ENCODE measurements around the gene TRIM17. TPM values are rescaled to one million over a fixed set of nuclear protein-coding genes. Genes with fewer than 3 reads are reported as not detected.

Gene TRIM17
- total RNA-seq, 1 experiment from 2014 or later = not detected

DNA sequence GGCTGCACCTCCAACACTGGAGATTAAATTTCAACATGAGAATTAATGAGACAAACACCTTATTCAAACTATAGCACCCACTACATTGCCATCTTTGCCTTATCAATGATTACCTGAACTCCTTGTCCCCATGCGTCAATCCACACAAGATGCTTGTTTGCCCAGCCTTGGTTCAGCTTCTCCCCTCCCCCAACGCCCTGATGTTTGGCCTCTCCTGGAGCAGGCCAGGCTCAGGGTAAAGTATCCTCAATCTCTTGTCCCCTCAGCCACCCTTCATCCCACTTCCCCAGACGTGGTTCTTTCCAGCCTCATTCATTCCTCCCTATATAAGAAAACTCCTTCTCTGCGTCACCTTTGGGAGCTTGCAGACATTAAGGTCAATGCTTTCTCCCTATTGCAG, 11.8 kb upstream of the TRIM17 start:
- Histone ChIP-seq H3K79me2 (ENCODE audit: insufficient read depth, low read length) (no peaks in the 10 kb centered on the region), H3K27ac (ENCODE audit: low read depth, low read length) (no peak overlapping the region), H3K36me3 (ENCODE audit: control insufficient read depth in 1 of 2, insufficient read depth in 2 of 2, low read length in 2 of 2) (no peaks in the 10 kb centered on the region), H3K27me3 (ENCODE audit: insufficient read depth, low read length) (no peaks in the 10 kb centered on the region), H3K4me3 (replicated peaks in 1 of 2; ENCODE audit: low read depth in 1 of 2, low read length in 2 of 2) (no peak overlapping the region), H3K4me2 (ENCODE audit: low read length) (no peak overlapping the region), H3K9me3 (ENCODE audit: control insufficient read depth in 1 of 2, insufficient read depth in 1 of 2, low read depth in 1 of 2, low read length in 2 of 2) (no peaks in the 10 kb centered on the region), H4K20me1 (ENCODE audit: insufficient read depth) (no peaks in the 10 kb centered on the region), H2AFZ (ENCODE audit: low read depth, low read length, poor library complexity, severe bottlenecking) (no peak overlapping the region), H3K9me2 (ENCODE audit: insufficient read depth) (no peaks in the 10 kb centered on the region), H3K9ac (ENCODE audit: low read length) (no peak overlapping the region), H3K4me1 (ENCODE audit: control insufficient read depth in 1 of 2, insufficient read depth in 2 of 2, low read length in 2 of 2) (peaks cover 0 to 1% of the 10 kb centered on the region in 2 experiments; a peak in 1 of 4 replicates)
- intact Hi-C loops (cut with micrococcal nuclease) = no loop called here
- DNase-seq (ENCODE audit: low read depth, low spot score) (no peak), ATAC-seq (no peak)
- BruUV-seq (replicated peaks) = no TSS peak
- no peak for TF ChIP-seq ZFX (IDR thresholded peaks at IDR 0.05)
- no peak for TF ChIP-seq EGR1 (IDR thresholded peaks at IDR 0.05; ENCODE audit: low read depth)
- no peak for TF ChIP-seq ZNF274 (IDR thresholded peaks at IDR 0.05; ENCODE audit: low read depth, low read length)
- no peak for TF ChIP-seq SP1 (IDR thresholded peaks at IDR 0.05; ENCODE audit: low read depth)
- TF ChIP-seq POLR2A (IDR thresholded peaks at IDR 0.05; ENCODE audit: borderline replicate concordance, extremely low read depth, insufficient read depth, insufficient read length) = no peak
- TF ChIP-seq EZH2phosphoT487 (IDR thresholded peaks at IDR 0.05; ENCODE audit: borderline replicate concordance) = no peak
- TF ChIP-seq EZH2 (IDR thresholded peaks at IDR 0.05) = no peak
- no peak for TF ChIP-seq CBX3 (IDR thresholded peaks at IDR 0.05; ENCODE audit: low read depth)
- no peak for TF ChIP-seq RAD21 (IDR thresholded peaks at IDR 0.05; ENCODE audit: low read depth)
- RAD21 ChIA-PET (ENCODE audit: low non-redundant PET in 1 of 2, low total read pairs in 2 of 2, uncharacterized antibody in 2 of 2, unreplicated experiment in 2 of 2) = no interaction called here
- CTCF ChIA-PET = no interaction called here
- POLR2A ChIA-PET = no interaction called here

DNA sequence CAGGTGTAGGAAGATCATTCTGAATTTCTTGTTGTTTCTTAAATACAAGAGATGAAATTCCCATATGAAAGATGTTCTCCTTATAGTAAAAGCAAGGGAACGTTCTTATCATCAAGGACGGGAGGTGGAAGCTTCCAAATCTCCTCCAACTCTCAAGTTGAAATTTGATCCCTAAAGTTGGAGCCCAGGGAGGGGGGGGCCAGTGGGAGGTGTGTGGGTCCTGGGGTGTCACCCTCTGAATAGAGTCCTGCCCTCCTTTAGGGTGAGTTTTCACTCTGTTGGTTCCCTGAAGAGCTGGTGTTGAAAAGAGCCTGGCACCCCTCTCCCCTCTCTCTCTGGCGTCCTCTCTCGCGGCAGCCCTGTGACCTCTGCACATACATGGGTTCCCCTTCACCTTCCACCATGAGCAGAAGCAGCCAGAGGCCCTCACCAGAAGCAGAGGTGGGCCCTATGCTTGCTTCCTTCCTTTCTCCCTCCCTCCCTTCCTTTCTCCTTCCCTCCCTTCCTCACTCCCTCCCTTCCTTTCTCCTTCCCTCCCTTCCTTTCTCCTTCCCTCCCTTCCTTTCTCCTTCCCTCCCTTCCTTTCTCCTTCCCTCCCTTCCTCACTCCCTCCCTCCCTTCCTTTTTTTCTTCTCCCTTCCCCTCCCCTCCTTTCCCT, 10.0 kb upstream of the TRIM17 start:
- Histone ChIP-seq H2AFZ (ENCODE audit: low read depth, low read length, poor library complexity, severe bottlenecking) (no peak overlapping the region), H3K79me2 (ENCODE audit: insufficient read depth, low read length) (no peaks in the 10 kb centered on the region), H3K27me3 (ENCODE audit: insufficient read depth, low read length) (no peaks in the 10 kb centered on the region), H3K4me1 (ENCODE audit: control insufficient read depth in 1 of 2, insufficient read depth in 2 of 2, low read length in 2 of 2) (peaks cover 0 to 6% of the 10 kb centered on the region in 2 experiments; a peak in 1 of 4 replicates), H3K36me3 (ENCODE audit: control insufficient read depth in 1 of 2, insufficient read depth in 2 of 2, low read length in 2 of 2) (no peaks in the 10 kb centered on the region), H3K9me3 (ENCODE audit: control insufficient read depth in 1 of 2, insufficient read depth in 1 of 2, low read depth in 1 of 2, low read length in 2 of 2) (no peaks in the 10 kb centered on the region), H3K4me2 (ENCODE audit: low read length) (no peak overlapping the region), H3K27ac (ENCODE audit: low read depth, low read length) (no peak overlapping the region), H4K20me1 (ENCODE audit: insufficient read depth) (no peaks in the 10 kb centered on the region), H3K4me3 (replicated peaks in 1 of 2; ENCODE audit: low read depth in 1 of 2, low read length in 2 of 2) (no peak overlapping the region), H3K9me2 (ENCODE audit: insufficient read depth) (no peaks in the 10 kb centered on the region), H3K9ac (ENCODE audit: low read length) (no peak overlapping the region)
- TF ChIP-seq EZH2 (IDR thresholded peaks at IDR 0.05) = no peak
- TF ChIP-seq CTCF (IDR thresholded peaks at IDR 0.05 in 2 of 3, conservative IDR thresholded peaks at IDR 0.05 in 1 of 3; ENCODE audit: borderline replicate concordance in 1 of 3, insufficient read depth in 1 of 3, low read depth in 2 of 3, low read length in 2 of 3) = no peak
- TF ChIP-seq CBX3 (IDR thresholded peaks at IDR 0.05; ENCODE audit: low read depth) = no peak
- no peak for TF ChIP-seq EGR1 (IDR thresholded peaks at IDR 0.05; ENCODE audit: low read depth)
- TF ChIP-seq RAD21 (IDR thresholded peaks at IDR 0.05; ENCODE audit: low read depth) = no peak
- no peak for TF ChIP-seq SRF (IDR thresholded peaks at IDR 0.05; ENCODE audit: low read depth)
- TF ChIP-seq SP1 (IDR thresholded peaks at IDR 0.05; ENCODE audit: low read depth) = no peak
- TF ChIP-seq ZNF274 (IDR thresholded peaks at IDR 0.05; ENCODE audit: low read depth, low read length) = no peak
- TF ChIP-seq FOSL1 (IDR thresholded peaks at IDR 0.05; ENCODE audit: low read depth) = no peak
- TF ChIP-seq MAX (IDR thresholded peaks at IDR 0.05) = no peak
- TF ChIP-seq POLR2AphosphoS5 (IDR thresholded peaks at IDR 0.05; ENCODE audit: low read depth, low read length) = no peak
- TF ChIP-seq TCF7L2 (IDR thresholded peaks at IDR 0.05; ENCODE audit: borderline replicate concordance, extremely low read depth, insufficient read depth, insufficient read length) = no peak
- TF ChIP-seq POLR2A (IDR thresholded peaks at IDR 0.05; ENCODE audit: borderline replicate concordance, extremely low read depth, insufficient read depth, insufficient read length) = no peak
- no peak for TF ChIP-seq CEBPB (IDR thresholded peaks at IDR 0.05; ENCODE audit: low read depth)
- no peak for TF ChIP-seq EZH2phosphoT487 (IDR thresholded peaks at IDR 0.05; ENCODE audit: borderline replicate concordance)
- TF ChIP-seq, protein P1, sequence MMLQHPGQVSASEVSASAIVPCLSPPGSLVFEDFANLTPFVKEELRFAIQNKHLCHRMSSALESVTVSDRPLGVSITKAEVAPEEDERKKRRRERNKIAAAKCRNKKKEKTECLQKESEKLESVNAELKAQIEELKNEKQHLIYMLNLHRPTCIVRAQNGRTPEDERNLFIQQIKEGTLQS (IDR thresholded peaks at IDR 0.05) = no peak
- TF ChIP-seq SIN3A (IDR thresholded peaks at IDR 0.05; ENCODE audit: low read depth) = no peak
- DNase-seq (ENCODE audit: low read depth, low spot score) (no peak), ATAC-seq (no peak)
- ChIA-PET CTCF (no interaction called here), RAD21 (ENCODE audit: low non-redundant PET in 1 of 2, low total read pairs in 2 of 2, uncharacterized antibody in 2 of 2, unreplicated experiment in 2 of 2) (no interaction called here), POLR2A (no interaction called here)
- intact Hi-C loops (cut with micrococcal nuclease) = no loop called here
- BruUV-seq (replicated peaks) = no TSS peak

Data from HCT116 (cell line).